HepG2 (cell line): ENCODE data around the gene SLN. TPM values are rescaled to one million over a fixed set of nuclear protein-coding genes. Genes with fewer than 3 reads are reported as not detected.

ENCODE experiments used
- ATAC-seq: fragments of 200-7000 bp; cut with Tn5 transposase; 3 replicates; pipeline ENCODE4 v1.9.1; 2020; ENCODE audit warnings: mild to moderate bottlenecking, moderate library complexity
- BruUV-seq: library from RNA; stranded (reverse); fragments of 400-500 nt; replicated peaks from 2 replicates; lab custom pipeline; 2021; lab: Mats Ljungman, UMichigan
- CTCF ChIA-PET: fragments of 300-600 bp; formaldehyde crosslinking; extraction: SDS; loops from one replicate; lab custom pipeline; 2021; ENCODE audit warnings: low total read pairs, inconsistent platforms, low intra/inter-chr PET ratio; lab: Yijun Ruan, JAX
- POLR2A ChIA-PET: fragments of 350-600 bp; sonication (Branson Sonifier 250); formaldehyde crosslinking; loops from one replicate; lab custom pipeline; 2020; ENCODE audit warnings: antibody characterized with exemption, inconsistent platforms; lab: Yijun Ruan, JAX
- DNase-seq: peaks from one replicate; pipeline ENCODE4 v3.0.0-alpha.2; 2015; ENCODE audit warnings: low spot score
- FAIRE-seq: peaks from 3 replicates; lab custom pipeline; 2011; peaks lifted over from hg19 to GRCh38; lab: Jason Lieb, UNC
- H2AFZ ChIP-seq: one replicate; pipeline ENCODE4 v1.6.1; 2011; ENCODE audit warnings: low read length, inconsistent platforms
- H3K27ac ChIP-seq: fragments of 300-600 bp; 3 replicates; pipeline ENCODE4 v1.8.0; 2011; ENCODE audit warnings: mixed run types, mild to moderate bottlenecking, mixed read lengths, low read length, inconsistent platforms; ENCODE audit not compliant: insufficient read depth; ENCODE audit errors: extremely low read length
- H3K27me3 ChIP-seq, 2 experiments: fragments of 200-600 bp in 1 of 2; 2 replicates in 1 of 2; 3 replicates in 1 of 2; pipeline versions ENCODE4 v1.6.0 to v1.8.0; 2011; ENCODE audit warnings: low read length in 2 of 2, mild to moderate bottlenecking in 2 of 2, moderate library complexity in 2 of 2, inconsistent platforms in 1 of 2; ENCODE audit not compliant: insufficient read depth in 2 of 2, control insufficient read depth in 1 of 2
- H3K36me3 ChIP-seq, 2 experiments: fragments of 200-600 bp in 1 of 2; replicated peaks in 1 of 2; 2 replicates in 1 of 2; 3 replicates in 1 of 2; pipeline versions ENCODE4 v1.5.1 to v1.8.0; 2011; ENCODE audit warnings: low read length in 2 of 2, inconsistent platforms in 1 of 2; ENCODE audit not compliant: insufficient read depth in 2 of 2, control insufficient read depth in 1 of 2
- H3K4me1 ChIP-seq: 2 replicates; pipeline ENCODE4 v1.5.1; 2012; ENCODE audit warnings: low read length, inconsistent platforms; ENCODE audit not compliant: insufficient read depth
- H3K4me2 ChIP-seq: 2 replicates; pipeline ENCODE4 v1.6.0; 2011; ENCODE audit warnings: low read depth, low read length, inconsistent platforms
- H3K4me3 ChIP-seq, 3 experiments: fragments of 200-600 bp in 1 of 3; sonication (generic), shearing (Covaris generic) in 1 of 3; replicated peaks in 1 of 3; 2 replicates each; pipeline ENCODE4 v1.5.1; 2011 to 2016; ENCODE audit warnings: low read length in 3 of 3, inconsistent platforms in 2 of 3, low read depth in 2 of 3, mild to moderate bottlenecking in 2 of 3, control low read depth in 1 of 3, mixed read lengths in 1 of 3; ENCODE audit not compliant: insufficient read depth in 1 of 3
- H3K79me2 ChIP-seq: one replicate; pipeline ENCODE4 v1.6.1; 2011; ENCODE audit warnings: low read length, inconsistent platforms; ENCODE audit not compliant: insufficient read depth
- H3K9ac ChIP-seq: 2 replicates; pipeline ENCODE4 v1.6.0; 2011; ENCODE audit warnings: mild to moderate bottlenecking, low read depth, low read length, inconsistent platforms; ENCODE audit not compliant: insufficient read depth
- H3K9me3 ChIP-seq: 2 replicates; pipeline ENCODE4 v1.5.1; 2012; ENCODE audit warnings: mild to moderate bottlenecking, low read length
- H4K20me1 ChIP-seq: 2 replicates; pipeline ENCODE4 v1.6.0; 2011; ENCODE audit warnings: inconsistent platforms, mild to moderate bottlenecking, low read length, moderate library complexity; ENCODE audit not compliant: insufficient read depth
- MED8 ChIP-seq: sonication (generic); formaldehyde crosslinking; IDR thresholded peaks from 2 replicates; pipeline ENCODE4 v1.8.1; 2023; ENCODE audit warnings: mild to moderate bottlenecking, missing genetic modification reagents; ENCODE audit not compliant: insufficient replicate concordance
- NFE2L2 ChIP-seq: fragments of 150-350 bp; IDR thresholded peaks from 2 replicates; pipeline ENCODE4 v1.6.1; 2014; ENCODE audit warnings: low read length
- NKX3-1 ChIP-seq: sonication (generic); formaldehyde crosslinking; IDR thresholded peaks from 2 replicates; pipeline ENCODE4 v1.5.0; 2020; ENCODE audit warnings: missing genetic modification reagents
- NR3C1 ChIP-seq: sonication (generic); formaldehyde crosslinking; IDR thresholded peaks from 2 replicates; pipeline ENCODE4 v1.4.0; 2020; ENCODE audit warnings: missing genetic modification reagents
- PHF5A ChIP-seq: IDR thresholded peaks from one replicate; pipeline ENCODE4 v1.6.1; 2018; ENCODE audit warnings: low read depth, missing genetic modification reagents; ENCODE audit not compliant: unreplicated experiment
- PTBP1 ChIP-seq: fragments of 200-400 bp; formaldehyde crosslinking; IDR thresholded peaks from 2 replicates; pipeline ENCODE4 v1.6.1; 2018; ENCODE audit warnings: low read length, low read depth; ENCODE audit not compliant: poor library complexity, severe bottlenecking
- REPIN1 ChIP-seq: sonication (generic); formaldehyde crosslinking; IDR thresholded peaks from 2 replicates; pipeline ENCODE4 v1.8.0; 2022; ENCODE audit warnings: missing genetic modification reagents, low read depth, mild to moderate bottlenecking, borderline replicate concordance
- SAFB2 ChIP-seq: sonication (generic); formaldehyde crosslinking; IDR thresholded peaks from 2 replicates; pipeline ENCODE4 v1.5.1; 2020; ENCODE audit warnings: missing genetic modification reagents, low read depth, mild to moderate bottlenecking, borderline replicate concordance
- ZFP62 ChIP-seq: sonication (generic); formaldehyde crosslinking; IDR thresholded peaks from 2 replicates; pipeline ENCODE4 v1.4.0; 2020; ENCODE audit warnings: missing genetic modification reagents
- ZFY ChIP-seq: sonication (generic); formaldehyde crosslinking; IDR thresholded peaks from 2 replicates; pipeline ENCODE4 v1.4.0; 2020; ENCODE audit warnings: missing genetic modification reagents
- ZNF256 ChIP-seq: sonication (generic); formaldehyde crosslinking; conservative IDR thresholded peaks from 2 replicates; pipeline ENCODE4 v1.4.0; 2020; ENCODE audit warnings: missing genetic modification reagents
- ZNF556 ChIP-seq: sonication (generic); formaldehyde crosslinking; IDR thresholded peaks from 2 replicates; pipeline ENCODE4 v1.4.0; 2020; ENCODE audit warnings: mild to moderate bottlenecking, missing genetic modification reagents, borderline replicate concordance
- ZNF749 ChIP-seq: sonication (generic); formaldehyde crosslinking; IDR thresholded peaks from 2 replicates; pipeline ENCODE4 v1.8.0; 2022; ENCODE audit warnings: mild to moderate bottlenecking, missing genetic modification reagents, moderate library complexity, borderline replicate concordance
- WGBS: methylation state at CpG from one replicate; pipeline ENCODE4 v1.1.6; 2017; ENCODE audit warnings: low lambda C conversion rate; 5-methylcytosine and 5-hydroxymethylcytosine counted together
- in situ Hi-C: cut with HindIII; loops from 2 replicates; pipeline ENCODE4 v1.10.0; 2017; ENCODE audit warnings: low pct_unique_long_range_greater_than_20kb; ENCODE audit not compliant: extremely low pct_ligation_motif_present
- intact Hi-C: fragments of 100-400 bp; cut with micrococcal nuclease; formaldehyde crosslinking; loops from one replicate; pipeline ENCODE4 v1.10.0; 2022; ENCODE audit not compliant: unreplicated experiment
- polyA plus RNA-seq, 8 experiments: library from polyadenylated mRNA; depleted of rRNA in 3 of 8; stranded (reverse) in 7 of 8; unstranded in 1 of 8; fragments of >200 nt; fragmentation: Illumina TruSeq in 4 of 8; extraction: Trizol in 4 of 8; gene quantifications; 2 replicates each; pipeline versions ENCODE4 v1.2.1 to v1.2.3, GENCODE V29; 2011 to 2016; ENCODE audit warnings: low read depth in 4 of 8, missing spikeins in 1 of 8, mixed read lengths in 1 of 8; ENCODE audit not compliant: insufficient read depth in 1 of 8
- total RNA-seq, 5 experiments: library from RNA; depleted of rRNA; stranded (reverse); fragments of >200 nt; fragmentation: Illumina TruSeq; extraction: Trizol; gene quantifications; 2 replicates each; pipeline ENCODE4 v1.2.3, GENCODE V29; 2016; ENCODE audit warnings: low read depth in 1 of 5
- TF ChIP-seq, protein P1 (sequence below): sonication (generic); formaldehyde crosslinking; IDR thresholded peaks from 2 replicates; pipeline ENCODE4 v1.8.0; 2022; ENCODE audit warnings: mild to moderate bottlenecking, missing genetic modification reagents, moderate library complexity
- TF ChIP-seq, protein P2 (sequence below): sonication (generic); formaldehyde crosslinking; IDR thresholded peaks from 2 replicates; pipeline ENCODE4 v1.4.0; 2020; ENCODE audit warnings: missing genetic modification reagents
- TF ChIP-seq, protein P3 (sequence below): sonication (generic); formaldehyde crosslinking; IDR thresholded peaks from 2 replicates; pipeline ENCODE4 v1.8.0; 2022; ENCODE audit warnings: missing genetic modification reagents, mild to moderate bottlenecking, moderate library complexity, borderline replicate concordance
- TF ChIP-seq, protein P4 (sequence below): sonication (generic); formaldehyde crosslinking; IDR thresholded peaks from 2 replicates; pipeline ENCODE4 v1.4.0; 2020; ENCODE audit warnings: low read depth, mild to moderate bottlenecking, missing genetic modification reagents

SLN gene
- total and polyA plus RNA-seq, 2 of the 13 experiments (the other 11 are each of a cell fraction or from before 2014, with no cell fraction given) = not detected

DNA sequence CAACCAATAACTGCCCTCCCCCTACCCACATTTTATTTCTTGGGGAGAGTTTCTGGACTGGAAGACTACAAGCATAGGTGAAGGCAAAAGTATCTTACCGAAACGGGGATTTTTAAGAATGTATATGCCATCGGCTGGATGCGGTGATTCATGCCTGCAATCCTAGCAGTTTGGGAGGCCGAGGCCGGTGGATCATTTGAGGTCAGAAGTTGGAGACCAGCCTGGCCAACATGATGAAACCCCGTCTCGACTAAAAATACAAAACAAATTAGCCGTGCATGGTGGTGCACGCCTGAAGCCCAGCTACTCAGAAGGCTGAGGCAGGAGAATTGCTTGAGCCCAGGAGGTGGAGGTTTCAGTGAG, 20.8 kb upstream of the SLN start (continued):
- TF ChIP-seq, protein P1, sequence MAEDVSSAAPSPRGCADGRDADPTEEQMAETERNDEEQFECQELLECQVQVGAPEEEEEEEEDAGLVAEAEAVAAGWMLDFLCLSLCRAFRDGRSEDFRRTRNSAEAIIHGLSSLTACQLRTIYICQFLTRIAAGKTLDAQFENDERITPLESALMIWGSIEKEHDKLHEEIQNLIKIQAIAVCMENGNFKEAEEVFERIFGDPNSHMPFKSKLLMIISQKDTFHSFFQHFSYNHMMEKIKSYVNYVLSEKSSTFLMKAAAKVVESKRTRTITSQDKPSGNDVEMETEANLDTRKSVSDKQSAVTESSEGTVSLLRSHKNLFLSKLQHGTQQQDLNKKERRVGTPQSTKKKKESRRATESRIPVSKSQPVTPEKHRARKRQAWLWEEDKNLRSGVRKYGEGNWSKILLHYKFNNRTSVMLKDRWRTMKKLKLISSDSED (CRISPR knock-in tag) = no peak
- TF ChIP-seq NR3C1 (CRISPR knock-in tag) (no peak), NKX3-1 (CRISPR knock-in tag) (no peak), ZNF256 (no peak), MED8 (CRISPR knock-in tag) (no peak), PTBP1 (no peak), SAFB2 (no peak), NFE2L2 (no peak)

DNA sequence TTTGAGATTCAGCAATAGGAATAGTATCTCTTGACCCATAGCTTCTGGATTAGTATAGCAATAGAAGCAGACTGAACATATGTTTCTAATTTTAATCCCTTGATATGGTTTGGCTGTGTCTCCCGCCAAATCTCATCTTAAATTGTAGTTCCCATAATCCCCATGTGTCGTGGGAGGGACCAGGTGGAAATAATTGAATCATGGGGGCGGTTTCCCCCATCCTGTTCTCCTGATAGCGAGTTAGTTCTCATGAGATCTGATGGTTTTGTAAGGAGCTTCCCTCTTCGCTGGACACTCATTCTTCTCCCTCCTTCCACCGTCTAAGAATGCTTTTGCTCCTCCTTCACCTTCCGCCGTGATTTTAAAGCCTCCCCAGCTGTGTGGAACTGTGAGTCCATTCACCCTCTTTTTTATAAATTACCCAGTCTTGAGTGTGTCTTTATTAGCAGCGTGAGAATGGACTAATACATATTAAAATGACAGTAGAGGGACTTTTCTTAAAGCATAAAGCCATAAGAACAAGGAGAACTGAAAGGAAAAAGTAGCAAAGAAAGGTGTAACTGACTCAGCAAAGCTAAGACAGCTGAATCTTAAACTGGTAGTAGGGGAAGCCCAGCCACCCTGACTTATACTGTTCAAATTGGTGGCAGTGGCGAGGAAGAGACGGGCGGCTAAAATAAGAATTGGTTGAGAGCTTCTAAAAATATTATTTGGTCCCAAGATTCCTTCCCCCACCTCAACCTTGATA, 20.3 kb upstream of the SLN start:
- CTCF ChIA-PET = no interaction called here
- FAIRE-seq = no peak
- Histone ChIP-seq H3K4me1 (no peaks in the 10 kb centered on the region), H4K20me1 (no peaks in the 10 kb centered on the region), H3K36me3 (no peaks in the 10 kb centered on the region), H2AFZ (no peak overlapping the region), H3K9me3 (no peaks in the 10 kb centered on the region), H3K4me2 (no peak overlapping the region), H3K27ac (no peak overlapping the region), H3K79me2 (no peaks in the 10 kb centered on the region), H3K4me3 (no peak overlapping the region), H3K9ac (no peak overlapping the region), H3K27me3 (peaks cover 0 to 12% of the 10 kb centered on the region in 2 experiments; a peak in 2 of 5 replicates)
- ATAC-seq = no peak
- POLR2A ChIA-PET = no interaction called here
- no TSS peak for BruUV-seq
- intact Hi-C loops = no loop called here
- in situ Hi-C loops = no loop called here
- 30% methylated on average over 12 of the region's 12 CpGs for WGBS
- DNase-seq = no peak
- no peak for TF ChIP-seq ZFY (CRISPR knock-in tag)
- TF ChIP-seq, protein P2, sequence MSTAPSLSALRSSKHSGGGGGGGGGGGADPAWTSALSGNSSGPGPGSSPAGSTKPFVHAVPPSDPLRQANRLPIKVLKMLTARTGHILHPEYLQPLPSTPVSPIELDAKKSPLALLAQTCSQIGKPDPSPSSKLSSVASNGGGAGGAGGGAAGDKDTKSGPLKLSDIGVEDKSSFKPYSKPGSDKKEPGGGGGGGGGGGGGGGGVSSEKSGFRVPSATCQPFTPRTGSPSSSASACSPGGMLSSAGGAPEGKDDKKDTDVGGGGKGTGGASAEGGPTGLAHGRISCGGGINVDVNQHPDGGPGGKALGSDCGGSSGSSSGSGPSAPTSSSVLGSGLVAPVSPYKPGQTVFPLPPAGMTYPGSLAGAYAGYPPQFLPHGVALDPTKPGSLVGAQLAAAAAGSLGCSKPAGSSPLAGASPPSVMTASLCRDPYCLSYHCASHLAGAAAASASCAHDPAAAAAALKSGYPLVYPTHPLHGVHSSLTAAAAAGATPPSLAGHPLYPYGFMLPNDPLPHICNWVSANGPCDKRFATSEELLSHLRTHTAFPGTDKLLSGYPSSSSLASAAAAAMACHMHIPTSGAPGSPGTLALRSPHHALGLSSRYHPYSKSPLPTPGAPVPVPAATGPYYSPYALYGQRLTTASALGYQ = no peak
- TF ChIP-seq ZNF749 (CRISPR knock-in tag) = no peak
- no peak for TF ChIP-seq ZFP62 (CRISPR knock-in tag)
- no peak for TF ChIP-seq REPIN1 (CRISPR knock-in tag)
- TF ChIP-seq, protein P3, sequence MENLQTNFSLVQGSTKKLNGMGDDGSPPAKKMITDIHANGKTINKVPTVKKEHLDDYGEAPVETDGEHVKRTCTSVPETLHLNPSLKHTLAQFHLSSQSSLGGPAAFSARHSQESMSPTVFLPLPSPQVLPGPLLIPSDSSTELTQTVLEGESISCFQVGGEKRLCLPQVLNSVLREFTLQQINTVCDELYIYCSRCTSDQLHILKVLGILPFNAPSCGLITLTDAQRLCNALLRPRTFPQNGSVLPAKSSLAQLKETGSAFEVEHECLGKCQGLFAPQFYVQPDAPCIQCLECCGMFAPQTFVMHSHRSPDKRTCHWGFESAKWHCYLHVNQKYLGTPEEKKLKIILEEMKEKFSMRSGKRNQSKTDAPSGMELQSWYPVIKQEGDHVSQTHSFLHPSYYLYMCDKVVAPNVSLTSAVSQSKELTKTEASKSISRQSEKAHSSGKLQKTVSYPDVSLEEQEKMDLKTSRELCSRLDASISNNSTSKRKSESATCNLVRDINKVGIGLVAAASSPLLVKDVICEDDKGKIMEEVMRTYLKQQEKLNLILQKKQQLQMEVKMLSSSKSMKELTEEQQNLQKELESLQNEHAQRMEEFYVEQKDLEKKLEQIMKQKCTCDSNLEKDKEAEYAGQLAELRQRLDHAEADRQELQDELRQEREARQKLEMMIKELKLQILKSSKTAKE (CRISPR knock-in tag) = no peak
- TF ChIP-seq ZNF556 = no peak
- TF ChIP-seq, protein P4, sequence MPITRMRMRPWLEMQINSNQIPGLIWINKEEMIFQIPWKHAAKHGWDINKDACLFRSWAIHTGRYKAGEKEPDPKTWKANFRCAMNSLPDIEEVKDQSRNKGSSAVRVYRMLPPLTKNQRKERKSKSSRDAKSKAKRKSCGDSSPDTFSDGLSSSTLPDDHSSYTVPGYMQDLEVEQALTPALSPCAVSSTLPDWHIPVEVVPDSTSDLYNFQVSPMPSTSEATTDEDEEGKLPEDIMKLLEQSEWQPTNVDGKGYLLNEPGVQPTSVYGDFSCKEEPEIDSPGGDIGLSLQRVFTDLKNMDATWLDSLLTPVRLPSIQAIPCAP = no peak
- no peak for TF ChIP-seq PHF5A (CRISPR knock-in tag)
